ENCODE data around the gene POU2F1.

The POU2F1 gene

GRCh38 chr1:167442142-167442848 is 221.6 kb downstream of the POU2F1 start:
- peak; percentile 85 for DNase-seq (ENCODE audit: low read depth)

DNA sequence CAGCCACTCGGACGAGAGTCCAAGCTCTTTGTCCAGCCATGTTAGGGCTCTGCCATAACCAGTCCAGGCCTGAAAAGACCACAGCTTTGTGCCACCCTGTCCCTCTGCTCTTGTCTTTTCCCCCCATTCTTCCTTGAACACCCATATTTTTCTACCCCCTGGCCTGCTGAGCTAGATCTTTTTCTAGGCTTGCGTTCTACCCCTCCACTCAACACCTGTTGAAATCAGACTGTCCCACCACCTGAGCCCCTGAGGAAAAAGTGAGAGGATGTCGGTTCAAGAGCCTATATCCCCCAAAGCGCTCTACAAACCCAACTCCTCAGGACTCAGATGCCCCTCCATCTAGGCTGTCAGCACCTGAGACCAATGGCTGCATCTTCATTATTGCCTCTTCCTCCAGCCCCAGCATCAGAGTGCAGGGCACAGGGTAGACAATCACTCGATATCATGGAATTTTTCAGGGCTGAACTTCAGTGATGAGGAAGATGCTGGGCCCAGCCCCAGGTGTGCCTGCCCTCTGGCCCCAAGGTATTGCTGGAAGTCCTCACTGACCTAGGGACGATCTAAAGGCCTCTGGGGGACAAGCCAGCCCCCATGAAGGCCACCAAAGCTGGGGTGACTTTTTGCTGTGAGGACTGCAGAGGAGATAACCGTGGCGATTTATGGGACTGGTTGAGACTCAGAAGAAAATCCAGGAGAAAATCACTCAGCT is 222.3 kb downstream of the POU2F1 start:
- DNase-seq (ENCODE audit: low read depth) = no peak

DNA sequence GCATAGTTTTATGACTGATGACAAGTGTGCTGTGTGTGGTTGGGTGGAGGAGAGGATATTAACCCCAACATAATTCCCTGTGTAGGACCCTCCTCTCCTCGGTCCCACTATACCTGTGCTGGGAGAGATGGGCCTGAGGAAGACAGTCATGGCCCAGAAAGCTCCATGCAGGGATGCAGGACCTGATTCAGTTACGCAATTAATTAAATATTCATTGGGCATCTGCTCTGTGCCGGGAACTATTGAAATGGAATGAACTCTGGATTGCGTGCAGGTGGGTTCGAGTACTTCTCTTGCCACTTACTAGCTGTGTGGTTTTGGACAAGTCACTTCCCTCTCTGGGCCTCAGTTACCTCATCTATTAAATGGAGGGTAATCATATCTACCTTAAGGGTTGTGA is 223.1 kb downstream of the POU2F1 start:
- DNase-seq (ENCODE audit: low read depth) = no peak

DNA sequence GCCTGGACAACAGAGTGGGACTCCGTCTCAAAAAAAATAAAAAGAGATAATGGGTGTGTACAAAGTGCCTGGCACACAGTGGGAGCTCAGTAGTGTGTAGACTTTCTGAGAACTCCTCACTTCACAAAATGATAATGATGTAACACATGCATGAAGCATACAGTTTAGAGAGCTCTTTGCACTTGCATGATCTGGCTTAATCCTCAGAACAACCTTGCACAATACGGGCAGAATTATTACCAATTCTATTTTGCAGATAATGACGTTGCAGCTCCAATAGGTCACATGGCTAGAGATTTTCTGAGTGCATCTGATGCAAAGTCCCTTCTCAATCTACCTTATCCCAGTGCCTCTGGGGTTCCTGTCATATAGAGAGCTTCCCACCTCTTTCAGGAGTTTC is 226.3 kb downstream of the POU2F1 start:
- DNase-seq (ENCODE audit: low read depth) = no peak

- peak; percentile 45 for DNase-seq (ENCODE audit: low read depth)
Measured at GRCh38 chr1:167447521-167448136, 226.9 kb downstream of the POU2F1 start.

- DNase-seq (ENCODE audit: low read depth) = no peak
Measured at GRCh38 chr1:167450843-167451242, 230.2 kb downstream of the POU2F1 start.

GRCh38 chr1:167452483-167452882 is 231.8 kb downstream of the POU2F1 start:
- no peak for DNase-seq (ENCODE audit: low read depth)

- no peak for DNase-seq (ENCODE audit: low read depth)
Measured at GRCh38 chr1:167453123-167453522, 232.4 kb downstream of the POU2F1 start.

DNA sequence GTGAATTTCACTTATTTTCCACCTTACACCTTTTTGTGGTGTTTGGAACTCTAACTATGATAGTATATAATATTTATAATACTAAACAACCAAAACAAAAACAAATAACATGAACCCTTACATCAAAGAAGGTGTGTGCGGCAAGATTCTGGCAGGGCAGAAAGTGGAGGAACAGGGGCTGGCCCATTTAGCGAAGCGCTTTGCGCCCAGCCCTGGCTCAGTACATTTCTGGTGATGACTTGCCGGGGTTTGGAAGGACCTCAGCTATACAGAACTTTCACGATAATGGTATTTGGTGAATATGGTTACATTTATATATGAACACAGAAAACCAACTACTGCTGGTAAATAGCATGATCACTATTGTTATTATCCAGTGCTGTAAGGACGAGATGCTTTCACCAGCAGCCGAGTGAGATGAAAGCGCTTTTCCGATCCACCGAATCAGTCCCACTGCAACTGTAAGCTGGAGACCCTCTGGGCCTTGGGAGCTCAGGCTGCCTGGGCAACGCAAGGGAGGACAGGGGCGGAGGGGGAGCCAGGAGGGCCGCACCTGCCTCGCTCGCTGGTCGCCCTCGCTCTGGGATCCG is 233.7 kb downstream of the POU2F1 start:
- no peak for DNase-seq (ENCODE audit: low read depth)

DNA sequence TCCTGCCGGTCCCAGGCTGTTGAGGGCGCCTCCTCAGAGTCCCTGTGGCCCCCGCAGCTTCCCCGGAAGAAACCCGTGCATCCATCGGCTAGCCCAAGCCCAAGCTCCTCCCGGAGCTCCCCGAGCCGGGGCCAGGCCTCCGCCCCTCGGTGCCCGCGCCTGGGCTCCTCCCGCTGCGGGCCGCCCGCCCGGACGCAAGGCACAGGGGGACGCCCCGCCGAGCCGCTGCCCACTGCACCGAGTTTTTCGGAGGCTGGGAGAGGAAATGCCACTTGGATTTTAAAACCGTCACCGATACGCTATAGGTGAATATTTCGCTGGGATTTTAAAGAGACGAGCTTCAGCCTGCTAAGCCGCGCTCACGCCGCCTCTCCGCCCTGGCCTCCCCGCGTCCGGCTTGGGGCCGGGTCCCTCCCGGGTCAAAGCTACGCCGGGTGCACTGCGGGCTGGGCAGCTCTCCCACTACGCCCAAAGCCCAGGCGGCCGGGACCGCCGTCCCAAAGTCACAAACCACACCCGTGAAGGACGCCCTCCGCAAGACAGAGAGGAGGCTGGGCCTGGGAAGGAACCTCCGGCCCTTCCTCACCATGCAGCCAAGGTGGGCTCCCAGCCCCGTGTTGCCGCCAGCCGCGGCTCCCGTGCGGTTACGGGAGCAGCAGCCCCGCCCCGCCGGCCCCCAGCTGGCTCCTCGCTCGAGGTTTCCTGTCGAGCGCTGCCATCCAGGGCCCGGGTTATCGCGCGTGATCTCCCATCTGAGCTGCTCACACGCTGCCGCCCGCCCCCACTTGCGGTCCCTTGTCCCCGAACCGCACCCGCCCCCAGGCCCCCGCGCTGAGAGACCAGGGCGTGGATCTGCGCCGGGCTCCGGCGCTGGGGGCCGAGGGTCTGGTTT is 234.5 kb downstream of the POU2F1 start:
- DNase-seq (ENCODE audit: low read depth) = peak; percentile 70

DNA sequence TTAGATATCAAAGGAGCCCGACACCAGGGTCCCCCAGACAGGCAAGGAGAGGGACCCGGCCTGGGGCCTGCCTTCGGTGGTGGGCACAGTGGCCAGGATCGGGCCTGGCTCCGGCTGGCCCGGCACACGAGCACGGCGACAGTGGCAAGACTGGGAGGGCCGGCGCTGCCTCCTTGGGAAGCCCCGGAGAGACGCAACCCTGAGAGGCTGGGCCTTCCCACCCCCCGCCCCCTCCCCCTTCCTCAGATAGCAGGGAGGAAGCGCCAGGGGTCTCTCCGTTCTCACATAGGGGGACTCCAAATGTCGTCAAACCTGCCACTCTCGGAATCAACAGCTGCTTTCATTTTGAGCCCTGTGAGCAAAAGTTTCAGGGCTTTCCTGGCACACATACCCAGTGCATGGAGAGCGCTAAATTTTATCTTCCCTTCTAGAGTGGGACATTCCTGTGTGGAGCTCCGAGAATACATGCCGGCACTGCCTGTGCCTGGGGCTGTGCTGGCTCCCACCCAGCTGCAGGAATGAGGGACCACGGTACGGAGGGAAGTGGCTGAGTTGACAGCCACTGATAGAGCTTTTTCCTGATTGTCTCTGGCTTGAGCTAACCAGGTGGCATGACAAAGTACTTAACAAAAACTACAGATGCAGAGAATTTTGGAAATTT is 235.2 kb downstream of the POU2F1 start:
- DNase-seq (ENCODE audit: low read depth) = no peak

GRCh38 chr1:167456524-167456923 is 235.8 kb downstream of the POU2F1 start:
- DNase-seq (ENCODE audit: low read depth) = no peak

DNA sequence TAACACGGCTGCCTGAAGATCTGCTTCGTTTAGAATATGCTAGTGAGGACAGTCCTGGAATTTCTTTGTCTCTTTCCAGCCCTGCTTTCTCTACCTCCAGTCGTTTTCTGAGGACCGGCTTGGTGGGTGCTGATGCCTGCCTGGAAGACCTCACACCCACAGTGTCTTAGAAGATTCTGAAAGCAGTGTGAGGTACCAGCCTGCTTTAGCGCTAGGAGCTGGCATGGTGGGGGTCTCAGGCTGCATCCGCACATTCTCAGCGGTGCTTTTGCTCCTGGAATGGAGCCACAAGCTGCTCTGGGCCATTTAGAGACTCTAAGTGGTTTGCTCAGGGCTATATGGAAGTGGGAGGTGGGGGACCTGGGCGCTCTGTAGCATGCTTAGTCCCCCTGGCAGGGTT is 236.2 kb downstream of the POU2F1 start:
- no peak for DNase-seq (ENCODE audit: low read depth)

DNA sequence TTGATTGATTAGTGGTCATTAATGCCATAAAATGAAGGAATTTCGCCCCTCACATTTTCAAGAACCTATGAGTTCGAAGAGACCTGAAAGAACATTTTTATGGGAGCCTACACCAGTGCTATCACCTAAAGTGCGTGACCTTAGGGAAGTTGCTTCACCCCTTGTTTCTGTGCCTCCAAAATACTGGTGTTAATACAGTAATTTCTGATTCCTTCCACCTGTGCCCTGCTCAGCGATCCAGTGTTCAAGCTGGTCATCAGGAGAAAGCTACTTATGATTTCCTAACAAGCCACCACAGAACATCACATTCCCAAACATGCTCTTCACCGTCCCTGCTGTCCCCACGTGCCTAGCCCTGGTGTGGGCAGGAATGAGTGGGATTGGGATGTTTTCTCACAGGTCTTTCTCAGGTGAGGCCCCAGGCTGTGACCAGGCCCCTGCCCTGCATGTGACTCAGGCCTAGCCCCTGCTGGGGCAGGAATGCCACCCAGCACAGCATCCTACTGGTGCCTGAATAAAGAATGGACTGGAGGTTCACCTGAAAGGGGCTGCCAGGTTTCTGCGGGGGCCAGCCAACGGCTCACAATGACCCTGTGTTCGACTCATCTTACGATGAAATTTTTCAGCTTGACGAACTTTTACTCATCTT is 237.4 kb downstream of the POU2F1 start:
- DNase-seq (ENCODE audit: low read depth) = no peak

- DNase-seq (ENCODE audit: low read depth) = no peak
Measured at GRCh38 chr1:167460836-167461235, 240.2 kb downstream of the POU2F1 start.

- DNase-seq (ENCODE audit: low read depth) = no peak
Measured at GRCh38 chr1:167462341-167462740, 241.7 kb downstream of the POU2F1 start.

DNA sequence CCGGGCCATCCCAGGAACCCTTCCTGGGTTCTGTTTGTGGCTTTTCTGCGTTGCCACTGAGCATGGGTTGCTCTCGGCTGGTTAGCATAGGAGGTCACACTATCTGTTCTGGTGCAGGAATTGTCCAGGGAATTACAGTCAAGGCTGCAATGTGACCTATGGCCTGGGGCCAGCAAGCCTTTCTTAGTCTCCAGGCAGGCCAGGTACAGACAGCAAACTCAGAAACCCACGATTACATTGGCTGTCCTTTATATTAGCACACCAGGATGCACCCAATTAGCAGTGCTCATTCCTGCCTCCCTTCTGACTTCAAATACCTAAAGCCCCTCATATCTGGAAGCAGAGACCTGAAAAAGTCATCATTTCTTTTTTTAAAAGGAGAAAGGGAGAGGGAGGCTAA is 242.4 kb downstream of the POU2F1 start:
- DNase-seq (ENCODE audit: low read depth) = no peak

DNA sequence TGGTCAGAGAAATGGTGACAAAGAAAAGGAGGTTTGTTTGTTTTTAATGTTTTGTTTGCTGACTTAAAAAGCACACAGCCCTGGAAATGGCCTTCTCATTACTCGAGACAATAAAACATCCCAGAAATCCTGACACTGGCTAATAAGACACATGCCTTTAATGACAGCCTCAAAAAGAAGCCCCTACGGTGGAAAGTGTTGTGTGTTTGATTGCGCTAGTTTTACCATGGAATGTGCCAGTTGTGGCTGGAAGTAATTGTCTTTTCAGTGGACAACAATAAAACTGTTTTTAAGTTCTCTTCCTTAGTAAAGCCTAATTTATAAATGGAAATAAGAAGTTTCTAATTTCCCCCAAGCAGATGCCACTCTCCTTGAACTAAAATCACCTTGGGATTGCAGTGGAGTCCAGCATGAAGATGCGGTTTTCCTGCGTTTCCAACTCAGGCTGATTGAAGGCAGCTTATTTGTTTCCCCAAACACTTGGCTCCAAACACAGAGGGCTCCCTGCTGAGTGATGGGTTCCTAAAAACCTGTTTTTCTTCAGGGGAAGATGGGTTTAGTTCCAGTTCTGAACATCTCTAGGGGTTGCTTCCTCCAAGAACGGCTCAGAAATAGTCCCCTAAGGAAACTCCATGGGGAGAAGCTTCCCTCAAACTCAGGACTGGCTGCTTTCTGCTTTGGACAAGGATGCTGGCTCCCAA is 243.3 kb downstream of the POU2F1 start:
- no peak for DNase-seq (ENCODE audit: low read depth)

DNA sequence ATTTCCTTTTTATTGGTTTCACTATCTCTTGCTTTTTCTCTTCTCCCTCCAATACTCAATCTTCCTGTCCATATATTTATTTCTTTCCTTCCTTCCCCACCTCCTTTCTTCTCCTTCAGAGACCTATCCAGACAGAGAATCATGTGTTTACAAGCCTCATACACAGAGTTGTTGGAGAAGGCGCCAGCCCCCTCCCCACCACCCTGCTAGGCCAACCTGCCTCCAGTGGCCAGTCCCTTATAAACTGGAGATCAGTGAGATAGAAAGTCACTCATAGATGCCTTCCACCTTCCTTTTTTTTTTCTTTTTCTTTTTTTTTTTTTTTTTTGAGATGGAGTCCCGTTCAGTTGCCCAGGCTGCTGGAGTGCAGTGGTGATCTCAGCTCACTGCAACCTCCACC is 244.3 kb downstream of the POU2F1 start:
- DNase-seq (ENCODE audit: low read depth) = no peak

DNA sequence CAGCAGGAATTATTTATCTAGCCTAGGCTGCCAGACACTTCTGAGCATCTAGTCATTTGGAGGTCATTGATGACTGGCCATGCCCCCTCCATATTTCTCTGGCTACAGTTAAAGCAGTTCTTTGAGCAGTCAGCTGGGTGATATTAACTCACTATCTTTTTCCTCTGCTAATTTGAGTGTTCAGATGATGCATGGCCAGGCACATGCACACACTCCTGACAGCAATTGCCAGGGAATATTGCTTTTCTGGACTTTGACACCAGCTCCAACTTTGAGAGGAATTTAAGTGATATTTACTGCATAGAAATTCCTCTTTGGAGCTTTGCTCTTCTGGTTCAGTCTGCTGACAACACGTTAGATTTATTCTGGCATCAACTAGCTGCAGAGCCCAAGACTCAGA is 245.1 kb downstream of the POU2F1 start:
- no peak for DNase-seq (ENCODE audit: low read depth)
